Measurements from ENCODE around the gene PRPH2.
"Not testable (repeated sequence)": the region's sequence is repeated elsewhere in the genome, so short reads cannot be mapped to it uniquely, and the experiment has no call there.

PRPH2 gene

DNA sequence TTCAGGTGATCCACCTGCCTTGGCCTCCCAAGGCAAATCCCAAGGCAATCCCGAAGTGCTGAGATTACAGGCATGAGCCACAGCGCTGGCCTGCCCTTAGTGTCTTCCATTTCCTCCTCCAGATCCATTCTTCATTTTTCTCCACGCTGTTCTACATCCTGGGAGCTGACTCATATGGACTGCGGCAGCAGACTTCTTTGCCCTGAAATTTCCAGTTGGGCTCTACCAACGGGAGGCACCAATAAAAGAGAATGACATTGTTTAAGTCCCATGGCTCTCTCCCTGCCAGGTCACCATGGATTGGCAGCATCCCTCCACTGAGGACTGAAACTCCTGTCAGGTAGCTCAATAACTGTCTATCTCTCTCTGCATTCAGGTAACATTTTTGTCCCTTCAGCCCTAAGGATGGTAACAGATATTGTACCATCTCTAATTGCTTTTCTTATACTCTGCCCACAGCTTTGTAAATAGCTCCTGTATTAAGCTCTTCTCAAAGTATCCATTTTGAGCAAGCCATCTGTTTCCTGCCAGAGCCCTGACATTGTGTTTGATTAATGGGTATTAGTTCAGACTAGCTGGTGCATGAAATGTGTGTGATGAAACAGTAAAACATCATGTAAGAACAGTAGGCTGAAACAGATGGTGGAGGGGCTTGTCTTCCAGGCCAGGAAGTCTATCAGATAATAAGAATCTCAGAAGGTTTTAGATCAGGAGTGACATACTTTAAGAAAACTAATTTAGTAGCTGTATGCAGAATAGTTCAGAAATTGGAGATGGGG, 19.9 kb upstream of the PRPH2 start:
- DNase-seq (ENCODE audit: low spot score) = no peak

DNA sequence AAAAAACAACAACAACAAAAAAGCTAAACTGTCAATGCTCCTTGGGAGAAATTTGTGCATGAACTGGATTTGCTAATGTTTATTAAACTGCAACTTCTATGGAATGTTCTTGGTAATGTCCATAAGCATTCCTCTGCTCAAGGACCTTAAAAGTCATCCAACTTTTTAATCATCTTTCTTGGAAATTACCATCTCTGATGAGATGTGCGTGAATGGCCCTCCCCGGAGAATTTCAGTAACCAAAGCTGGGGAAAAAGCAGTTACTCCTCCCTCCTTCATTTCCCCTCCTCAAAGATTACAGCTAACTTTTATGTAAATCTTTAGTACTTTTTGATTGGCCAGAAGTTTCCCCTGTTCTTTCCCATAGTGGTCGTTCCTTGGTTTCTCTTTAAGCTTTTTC, 18.3 kb upstream of the PRPH2 start:
- no peak for DNase-seq (ENCODE audit: low spot score)

DNA sequence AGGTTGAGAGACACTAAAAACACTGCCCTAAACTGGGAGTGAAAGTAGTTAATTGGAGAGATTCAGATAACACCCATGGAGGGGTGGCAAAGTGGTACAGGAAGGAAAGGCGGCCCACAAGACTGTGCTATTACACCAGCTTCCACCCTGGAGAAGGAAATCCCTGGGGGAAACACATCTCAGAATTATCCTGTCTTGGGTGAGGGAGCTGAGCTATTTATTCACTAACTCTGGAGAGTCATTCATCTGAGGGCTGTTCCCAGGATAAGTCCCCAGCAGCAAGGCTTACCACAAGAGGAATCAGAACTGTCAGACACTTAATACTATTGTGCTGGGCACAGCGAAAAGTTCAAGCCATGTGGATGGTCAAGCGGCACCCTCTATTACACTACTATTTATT, 13.6 kb upstream of the PRPH2 start:
- no peak for DNase-seq (ENCODE audit: low spot score)

GRCh38 chr6:42733867-42734481, 11.6 kb upstream of the PRPH2 start:
- DNase-seq (ENCODE audit: low spot score) = not testable (repeated sequence)

DNA sequence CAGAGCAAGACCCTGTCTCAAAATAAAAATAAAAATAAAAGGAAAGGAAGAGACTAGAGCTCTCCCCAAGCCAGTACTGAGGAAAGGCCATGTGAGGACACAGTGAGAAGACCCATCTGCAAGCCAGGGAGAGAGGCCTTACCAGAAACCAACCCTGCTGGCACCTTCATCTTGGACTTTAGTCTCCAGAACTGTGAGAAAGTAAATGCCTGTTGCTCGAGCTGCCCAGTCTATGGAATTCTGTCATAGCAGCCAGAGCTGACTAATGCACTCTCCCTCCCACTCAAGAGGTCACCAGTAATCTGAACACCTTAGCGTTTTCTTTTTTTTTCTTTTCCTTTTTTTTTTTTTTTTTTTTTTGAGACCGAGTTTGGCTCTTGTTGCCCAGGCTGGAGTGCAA, 7.3 kb upstream of the PRPH2 start:
- DNase-seq (ENCODE audit: low spot score) = no peak

- DNase-seq (ENCODE audit: low spot score) = no peak
Measured at GRCh38 chr6:42727627-42728026, 5.2 kb upstream of the PRPH2 start.

DNA sequence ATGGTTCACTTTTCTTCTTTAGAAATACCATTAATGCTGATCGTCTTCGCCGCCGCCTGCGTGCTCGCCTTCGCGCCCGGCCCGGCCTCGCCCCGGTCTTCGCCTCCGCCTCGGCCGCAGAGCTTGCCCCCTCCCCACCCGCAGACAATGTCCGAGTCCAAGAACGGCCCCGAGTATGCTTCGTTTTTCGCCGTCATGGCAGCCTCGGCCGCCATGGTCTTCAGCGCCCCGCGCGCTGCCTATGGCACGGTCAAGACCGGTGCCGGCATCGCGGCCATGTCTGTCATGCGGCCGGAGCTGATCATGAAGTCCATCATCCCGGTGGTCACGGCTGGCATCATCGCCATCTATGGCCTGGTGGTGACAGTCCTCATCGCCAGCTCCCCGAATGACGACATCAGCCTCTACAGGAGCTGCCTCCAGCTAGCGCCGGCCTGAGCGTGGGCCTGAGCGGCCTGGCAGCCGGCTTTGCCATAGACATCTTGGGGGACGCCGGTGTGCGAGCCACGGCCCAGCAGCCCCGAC, 4.8 kb upstream of the PRPH2 start:
- no peak for DNase-seq (ENCODE audit: low spot score)

- DNase-seq (ENCODE audit: low spot score) = peak; percentile 79
Measured at GRCh38 chr6:42726485-42727086, 4.2 kb upstream of the PRPH2 start.

DNA sequence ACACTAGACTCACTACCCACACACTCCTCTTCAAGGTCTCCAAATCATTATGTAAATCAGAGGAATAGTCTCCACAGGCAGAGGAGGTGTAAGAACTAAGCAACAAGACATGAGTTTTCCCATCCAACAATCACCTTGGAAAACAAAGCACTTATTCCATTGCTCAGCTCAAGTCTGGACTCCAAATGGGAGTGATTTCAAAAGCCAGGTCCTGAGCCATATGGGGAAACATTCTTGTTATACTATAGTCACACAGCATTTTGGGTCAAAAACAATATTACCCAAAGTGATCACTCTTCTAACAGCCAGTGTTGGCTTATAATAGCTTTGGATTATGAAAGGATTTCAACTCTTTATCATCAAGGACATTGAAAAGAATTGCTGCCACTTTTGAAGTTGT, 3.6 kb upstream of the PRPH2 start:
- DNase-seq (ENCODE audit: low spot score) = no peak

GRCh38 chr6:42724825-42725224, 2.4 kb upstream of the PRPH2 start:
- no peak for DNase-seq (ENCODE audit: low spot score)

DNA sequence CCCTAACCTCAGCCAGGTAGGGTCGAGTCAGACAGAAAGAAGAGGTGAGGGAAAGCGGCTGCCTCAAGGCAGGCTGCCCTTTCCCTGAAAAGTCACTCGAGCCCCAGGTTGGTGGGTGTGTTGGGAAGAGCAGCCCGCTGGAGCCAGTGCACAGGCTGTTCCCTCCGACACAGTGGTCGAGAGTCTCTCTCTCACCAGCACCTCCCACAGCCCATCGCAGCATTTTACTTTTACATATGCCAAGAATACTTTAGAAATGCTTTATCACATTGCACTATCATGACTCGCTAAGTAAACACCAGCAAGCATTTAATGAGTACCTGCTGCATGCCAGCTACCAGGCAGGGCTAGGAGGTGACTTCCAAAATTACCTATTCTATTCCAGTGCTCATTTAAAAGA, 1.7 kb downstream of the PRPH2 start:
- DNase-seq (ENCODE audit: low spot score) = no peak

DNA sequence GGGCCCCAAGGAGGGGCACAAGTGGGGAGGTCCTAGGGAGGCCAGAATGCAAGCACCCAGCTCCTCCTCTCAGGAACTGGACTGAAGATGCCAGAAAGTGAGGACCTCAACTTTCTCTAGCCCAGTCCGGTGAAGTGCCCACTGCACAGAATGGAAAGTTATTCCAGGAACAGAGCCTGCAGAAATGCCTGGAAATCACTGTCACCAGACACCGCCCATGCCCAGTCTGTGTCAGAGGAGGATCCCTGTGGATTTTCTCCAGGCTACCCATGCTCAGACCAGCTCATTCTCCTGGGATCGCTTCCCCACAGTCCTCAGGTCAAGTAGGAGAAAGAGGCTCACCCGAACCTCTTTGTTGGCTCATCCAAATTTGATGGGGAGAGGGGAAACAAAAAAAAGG, 6.5 kb downstream of the PRPH2 start:
- no peak for DNase-seq (ENCODE audit: low spot score)

DNA sequence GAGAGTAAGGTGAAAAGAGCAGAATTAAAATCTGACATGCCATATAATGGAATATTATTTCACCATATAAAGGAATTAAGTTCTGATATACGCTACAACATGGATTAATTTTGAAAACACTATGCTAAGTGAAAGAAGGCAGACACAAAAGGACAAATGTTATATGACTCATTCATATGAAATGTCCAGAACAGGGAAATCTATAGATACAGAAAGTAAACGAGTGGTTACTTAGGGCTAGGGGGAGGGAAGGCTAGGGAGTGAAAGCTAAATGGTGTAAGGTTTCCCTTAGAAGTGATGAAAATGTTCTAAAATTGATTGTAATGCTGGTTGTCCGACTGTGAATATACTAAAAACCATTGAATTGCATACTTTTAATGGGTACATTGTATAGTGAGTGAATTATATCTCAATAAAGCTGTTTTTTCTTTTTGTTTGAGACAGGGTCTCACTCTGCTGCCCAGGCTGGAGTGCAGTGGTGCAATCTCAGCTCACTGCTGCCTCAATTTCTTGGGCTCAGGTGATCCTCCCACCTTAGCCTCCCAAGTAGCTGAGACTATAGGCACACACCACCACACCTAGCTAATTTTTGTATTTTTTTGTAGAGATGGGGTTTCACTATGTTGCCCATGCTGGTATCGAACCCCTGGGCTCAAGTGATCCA, 8.2 kb downstream of the PRPH2 start:
- DNase-seq (ENCODE audit: low spot score) = no peak

GRCh38 chr6:42711930-42712329, 10.5 kb downstream of the PRPH2 start:
- DNase-seq (ENCODE audit: low spot score) = no peak

DNA sequence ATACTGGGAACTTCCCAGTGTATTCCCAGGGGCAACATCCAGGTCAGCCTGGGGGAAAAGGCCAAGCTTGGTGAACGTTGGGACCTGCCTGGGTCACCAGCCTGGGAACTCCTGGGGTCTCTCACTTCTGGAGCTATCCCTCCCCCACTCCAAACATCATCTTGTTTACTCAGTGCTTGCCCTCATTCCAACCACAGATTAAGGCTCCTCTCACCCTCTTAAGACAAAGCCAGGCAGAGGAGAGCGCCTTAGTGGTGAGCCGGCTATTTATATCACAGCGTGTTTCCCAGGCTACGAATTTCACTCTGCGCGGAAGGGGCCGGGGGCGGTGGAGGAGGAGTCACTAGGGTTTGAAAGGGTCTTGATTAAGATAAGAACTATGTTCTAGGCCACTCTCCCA, 12.1 kb downstream of the PRPH2 start:
- no peak for DNase-seq (ENCODE audit: low spot score)

GRCh38 chr6:42709871-42710270, 12.5 kb downstream of the PRPH2 start:
- no peak for DNase-seq (ENCODE audit: low spot score)

DNA sequence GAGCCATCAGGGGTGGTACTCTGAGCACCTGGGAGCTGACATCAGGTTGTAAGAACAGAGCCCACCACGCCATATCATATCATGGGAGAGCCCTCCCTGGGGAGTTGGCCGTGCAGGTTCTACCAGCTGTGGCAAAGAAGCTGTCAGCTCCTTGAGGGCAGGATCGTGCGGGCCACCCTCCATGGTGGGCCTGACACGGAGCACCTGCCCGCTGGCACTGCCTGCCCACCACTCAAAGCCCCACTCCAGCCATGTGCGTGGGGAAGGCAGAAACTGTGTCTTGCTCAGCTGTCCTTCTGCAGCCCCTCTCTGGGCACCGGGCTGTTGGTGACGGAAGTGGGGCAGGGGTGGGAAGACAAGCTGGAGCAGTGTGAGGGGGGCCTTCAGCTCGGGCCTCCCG, 14.3 kb downstream of the PRPH2 start:
- DNase-seq (ENCODE audit: low spot score) = no peak

- DNase-seq (ENCODE audit: low spot score) = no peak
Measured at GRCh38 chr6:42707595-42707994, 14.8 kb downstream of the PRPH2 start.

- DNase-seq (ENCODE audit: low spot score) = no peak
Measured at GRCh38 chr6:42704937-42705374, 17.4 kb downstream of the PRPH2 start.

DNA sequence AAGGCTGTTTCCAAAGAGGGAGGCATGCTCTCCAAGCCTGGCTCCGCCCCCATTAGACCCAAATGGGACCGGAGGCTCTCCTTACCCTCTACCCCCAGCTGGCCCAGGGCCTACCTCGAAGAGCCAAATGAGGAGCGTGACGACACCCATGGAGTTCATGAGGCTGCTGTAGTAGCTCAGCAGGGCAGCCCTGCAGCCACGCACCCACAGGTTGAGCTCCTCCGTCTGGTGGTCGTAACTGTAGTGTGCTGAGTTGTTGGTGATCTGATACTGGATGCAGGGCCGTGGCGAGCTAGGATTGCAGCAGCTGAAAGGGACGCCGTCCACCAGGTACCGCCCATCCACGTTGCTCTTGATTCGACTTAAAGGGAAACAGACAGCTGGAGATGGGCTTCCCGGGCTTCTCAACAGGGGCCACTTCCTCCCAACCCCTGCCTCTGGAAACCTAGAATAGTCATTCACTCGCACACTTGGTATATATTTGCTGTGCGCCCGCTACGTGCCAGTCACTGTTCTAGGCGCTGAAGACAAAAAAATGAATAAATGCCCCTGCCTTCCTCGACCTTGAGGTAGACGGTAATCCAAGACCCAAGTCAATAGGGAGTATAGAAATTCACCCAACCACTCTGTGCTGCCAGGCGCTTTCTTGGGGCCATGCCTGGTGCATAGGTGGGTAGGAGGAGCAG, 18.0 kb downstream of the PRPH2 start:
- DNase-seq (ENCODE audit: low spot score) = no peak

DNA sequence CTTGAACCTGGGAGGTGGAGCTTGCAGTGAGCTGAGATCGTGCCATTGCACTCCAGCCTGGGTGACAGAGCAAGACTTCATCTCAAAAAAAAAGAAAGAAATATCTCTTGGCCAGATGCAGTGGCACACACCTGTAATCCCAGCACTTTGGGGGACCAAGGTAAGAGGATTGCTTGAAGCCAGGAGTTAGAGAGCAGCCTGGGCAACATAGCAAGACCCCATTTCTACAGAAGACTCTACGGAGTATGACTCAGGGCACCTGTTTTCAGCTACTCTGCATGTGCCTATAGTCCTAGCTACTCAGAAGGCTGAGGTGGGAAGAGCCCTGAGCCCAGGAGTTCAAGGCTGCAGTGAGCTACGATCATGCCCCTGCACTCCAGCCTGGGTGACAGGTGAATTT, 19.6 kb downstream of the PRPH2 start:
- DNase-seq (ENCODE audit: low spot score) = not testable (repeated sequence)

GRCh38 chr6:42702200-42702599, 20.2 kb downstream of the PRPH2 start:
- DNase-seq (ENCODE audit: low spot score) = no peak

Measured in activated CD4-positive, alpha-beta T cell treated with anti-CD3 and anti-CD28 coated beads, Interleukin-2, Interleukin-4, amounts not matched to agents 100 ng/mL and 50 ng/mL, durations not matched to agents 16 hours and 8 hours (primary cell).